ENCODE measurements around the gene SBF2. TPM values are rescaled to one million over a fixed set of nuclear protein-coding genes. Genes with fewer than 3 reads are reported as not detected.

Gene SBF2
- total RNA-seq, 1 donor from 2014 or later: 26.2 TPM

GRCh38 chr11:9855579-9856287, 438.3 kb downstream of the SBF2 start:
- H3K4me3 ChIP-seq (ENCODE audit: low read depth, low read length): no peak overlapping the region
- DNase-seq (ENCODE audit: low read depth): no peak
- TF ChIP-seq, protein P1, sequence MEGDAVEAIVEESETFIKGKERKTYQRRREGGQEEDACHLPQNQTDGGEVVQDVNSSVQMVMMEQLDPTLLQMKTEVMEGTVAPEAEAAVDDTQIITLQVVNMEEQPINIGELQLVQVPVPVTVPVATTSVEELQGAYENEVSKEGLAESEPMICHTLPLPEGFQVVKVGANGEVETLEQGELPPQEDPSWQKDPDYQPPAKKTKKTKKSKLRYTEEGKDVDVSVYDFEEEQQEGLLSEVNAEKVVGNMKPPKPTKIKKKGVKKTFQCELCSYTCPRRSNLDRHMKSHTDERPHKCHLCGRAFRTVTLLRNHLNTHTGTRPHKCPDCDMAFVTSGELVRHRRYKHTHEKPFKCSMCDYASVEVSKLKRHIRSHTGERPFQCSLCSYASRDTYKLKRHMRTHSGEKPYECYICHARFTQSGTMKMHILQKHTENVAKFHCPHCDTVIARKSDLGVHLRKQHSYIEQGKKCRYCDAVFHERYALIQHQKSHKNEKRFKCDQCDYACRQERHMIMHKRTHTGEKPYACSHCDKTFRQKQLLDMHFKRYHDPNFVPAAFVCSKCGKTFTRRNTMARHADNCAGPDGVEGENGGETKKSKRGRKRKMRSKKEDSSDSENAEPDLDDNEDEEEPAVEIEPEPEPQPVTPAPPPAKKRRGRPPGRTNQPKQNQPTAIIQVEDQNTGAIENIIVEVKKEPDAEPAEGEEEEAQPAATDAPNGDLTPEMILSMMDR (conservative IDR thresholded peaks at IDR 0.05; ENCODE audit: low read depth, low read length): no peak

DNA sequence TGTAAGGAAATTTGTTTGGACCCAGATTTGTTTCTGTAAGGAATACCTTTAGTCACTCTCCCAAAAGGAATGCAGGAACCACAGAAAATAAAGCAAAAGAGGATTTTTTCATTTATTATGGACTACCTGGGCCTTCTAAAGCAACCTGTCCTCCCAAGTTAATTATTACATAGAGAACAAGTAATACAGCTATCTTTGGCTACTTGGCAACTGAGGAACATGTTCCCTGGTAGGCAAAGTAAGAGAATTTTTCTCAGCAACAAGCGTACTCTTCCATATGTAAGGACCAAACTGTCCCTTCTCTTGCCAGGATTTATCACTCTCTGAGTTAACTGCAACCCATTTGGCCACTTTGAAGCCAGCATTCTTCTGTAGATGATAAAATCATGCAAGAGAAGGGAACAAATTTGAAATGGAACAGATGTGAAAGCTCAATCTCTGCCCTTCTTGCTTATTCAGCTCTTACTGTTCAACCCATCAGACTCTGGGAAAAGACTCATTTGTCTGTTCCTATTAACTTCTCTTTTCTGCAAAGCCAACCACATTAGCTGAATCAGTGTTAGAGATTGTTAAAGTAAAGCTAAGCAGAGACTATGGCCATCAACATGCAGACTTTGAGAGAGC, 440.0 kb downstream of the SBF2 start:
- no peak for DNase-seq (ENCODE audit: low read depth)
- H3K4me3 ChIP-seq (ENCODE audit: low read depth, low read length): no peak overlapping the region
- TF ChIP-seq, protein P1 (conservative IDR thresholded peaks at IDR 0.05; ENCODE audit: low read depth, low read length): no peak

GRCh38 chr11:9852465-9852864, 441.6 kb downstream of the SBF2 start:
- DNase-seq (ENCODE audit: low read depth): no peak
- TF ChIP-seq, protein P1 (conservative IDR thresholded peaks at IDR 0.05; ENCODE audit: low read depth, low read length): no peak
- H3K4me3 ChIP-seq (ENCODE audit: low read depth, low read length): no peak overlapping the region

- TF ChIP-seq, protein P1 (conservative IDR thresholded peaks at IDR 0.05; ENCODE audit: low read depth, low read length): no peak
- DNase-seq (ENCODE audit: low read depth): no peak
- no peak overlapping the region for H3K4me3 ChIP-seq (ENCODE audit: low read depth, low read length)
Measured at GRCh38 chr11:9851366-9851765, 442.7 kb downstream of the SBF2 start.

GRCh38 chr11:9850224-9850895, 443.7 kb downstream of the SBF2 start:
- TF ChIP-seq, protein P1 (conservative IDR thresholded peaks at IDR 0.05; ENCODE audit: low read depth, low read length): no peak
- no peak overlapping the region for H3K4me3 ChIP-seq (ENCODE audit: low read depth, low read length)
- no peak for DNase-seq (ENCODE audit: low read depth)

- no peak for DNase-seq (ENCODE audit: low read depth)
- no peak overlapping the region for H3K4me3 ChIP-seq (ENCODE audit: low read depth, low read length)
- TF ChIP-seq, protein P1 (conservative IDR thresholded peaks at IDR 0.05; ENCODE audit: low read depth, low read length): no peak
Measured at GRCh38 chr11:9849389-9849788, 444.6 kb downstream of the SBF2 start.

Data from epithelial cell of proximal tubule (primary cell).